Central memory CD8-positive, alpha-beta T cell (primary cell): ENCODE data around the gene CDH20.

Experiments
- ATAC-seq: fragments of 150-1000 bp; cut with Tn5 transposase; replicated peaks from 2 replicates; pipeline ENCODE4 v1.10.0; 2022; ENCODE audit warnings: mild to moderate bottlenecking, moderate FRiP score, moderate number of reproducible peaks; ENCODE audit not compliant: poor library complexity, severe bottlenecking; ENCODE audit errors: extremely low read depth
- DNase-seq, 2 donors: peaks; one replicate each; pipeline ENCODE4 v3.0.0; 2021; ENCODE audit warnings: low spot score in 2 of 2
- H3K27ac Mint-ChIP-seq: one replicate; pipeline ENCODE4 v1.8.0; 2022; ENCODE audit warnings: low read depth, mild to moderate bottlenecking, moderate library complexity, mixed read lengths
- H3K27me3 Mint-ChIP-seq: one replicate; pipeline ENCODE4 v1.8.0; 2022; ENCODE audit warnings: mixed read lengths
- H3K36me3 Mint-ChIP-seq: one replicate; pipeline ENCODE4 v1.8.0; 2022; ENCODE audit warnings: mild to moderate bottlenecking, moderate library complexity, mixed read lengths; ENCODE audit not compliant: insufficient read depth
- H3K4me1 Mint-ChIP-seq: one replicate; pipeline ENCODE4 v1.8.0; 2022; ENCODE audit warnings: mixed read lengths
- H3K4me3 Mint-ChIP-seq: one replicate; pipeline ENCODE4 v1.8.0; 2022; ENCODE audit warnings: mild to moderate bottlenecking, moderate library complexity, mixed read lengths
- H3K9me3 Mint-ChIP-seq: one replicate; pipeline ENCODE4 v1.8.0; 2022; ENCODE audit warnings: mixed read lengths

Gene CDH20

GRCh38 chr18:61459896-61460648, 126.8 kb downstream of the CDH20 start:
- no peak overlapping the region for H3K27ac Mint-ChIP-seq
- ATAC-seq (no peak), DNase-seq (no peak)
- no peak overlapping the region for H3K4me3 Mint-ChIP-seq
- H3K36me3 Mint-ChIP-seq = no peaks in the 10 kb centered on the region
- no peaks in the 10 kb centered on the region for H3K9me3 Mint-ChIP-seq
- no peaks in the 10 kb centered on the region for H3K27me3 Mint-ChIP-seq
- no peaks in the 10 kb centered on the region for H3K4me1 Mint-ChIP-seq

- DNase-seq (no peak), ATAC-seq (no peak)
- Mint-ChIP-seq H3K9me3 (no peaks in the 10 kb centered on the region), H3K4me3 (no peak overlapping the region), H3K27me3 (no peaks in the 10 kb centered on the region), H3K27ac (no peak overlapping the region), H3K36me3 (no peaks in the 10 kb centered on the region), H3K4me1 (no peaks in the 10 kb centered on the region)
Observed at GRCh38 chr18:61464551-61465142, 131.4 kb downstream of the CDH20 start.

GRCh38 chr18:61466736-61467135, 133.5 kb downstream of the CDH20 start:
- no peak overlapping the region for H3K4me3 Mint-ChIP-seq
- ATAC-seq = no peak
- no peaks in the 10 kb centered on the region for H3K4me1 Mint-ChIP-seq
- H3K27ac Mint-ChIP-seq = no peak overlapping the region
- H3K36me3 Mint-ChIP-seq = no peaks in the 10 kb centered on the region
- no peaks in the 10 kb centered on the region for H3K9me3 Mint-ChIP-seq
- H3K27me3 Mint-ChIP-seq = no peaks in the 10 kb centered on the region
- DNase-seq = no peak

- DNase-seq = no peak
- H3K27me3 Mint-ChIP-seq = no peaks in the 10 kb centered on the region
- no peak for ATAC-seq
- no peaks in the 10 kb centered on the region for H3K36me3 Mint-ChIP-seq
- no peaks in the 10 kb centered on the region for H3K9me3 Mint-ChIP-seq
- H3K4me1 Mint-ChIP-seq = no peaks in the 10 kb centered on the region
- no peak overlapping the region for H3K27ac Mint-ChIP-seq
- no peak overlapping the region for H3K4me3 Mint-ChIP-seq
Observed at GRCh38 chr18:61470031-61470674, 136.9 kb downstream of the CDH20 start.

- Mint-ChIP-seq H3K36me3 (no peaks in the 10 kb centered on the region), H3K9me3 (no peaks in the 10 kb centered on the region), H3K4me3 (no peak overlapping the region), H3K27me3 (no peaks in the 10 kb centered on the region), H3K27ac (no peak overlapping the region), H3K4me1 (no peaks in the 10 kb centered on the region)
- DNase-seq (no peak), ATAC-seq (no peak)
Observed at GRCh38 chr18:61471541-61471940, 138.3 kb downstream of the CDH20 start.

- H3K9me3 Mint-ChIP-seq = no peaks in the 10 kb centered on the region
- no peaks in the 10 kb centered on the region for H3K4me1 Mint-ChIP-seq
- H3K27ac Mint-ChIP-seq = no peak overlapping the region
- H3K27me3 Mint-ChIP-seq = no peaks in the 10 kb centered on the region
- no peak for ATAC-seq
- DNase-seq = no peak
- no peaks in the 10 kb centered on the region for H3K36me3 Mint-ChIP-seq
- H3K4me3 Mint-ChIP-seq = no peak overlapping the region
Observed at GRCh38 chr18:61471942-61472341, 138.7 kb downstream of the CDH20 start.

- no peaks in the 10 kb centered on the region for H3K9me3 Mint-ChIP-seq
- ATAC-seq (no peak), DNase-seq (no peak)
- H3K36me3 Mint-ChIP-seq = no peaks in the 10 kb centered on the region
- no peak overlapping the region for H3K27ac Mint-ChIP-seq
- H3K4me1 Mint-ChIP-seq = no peaks in the 10 kb centered on the region
- H3K4me3 Mint-ChIP-seq = no peak overlapping the region
- peaks cover 1% of the 10 kb centered on the region for H3K27me3 Mint-ChIP-seq
Observed at GRCh38 chr18:61474341-61474740, 141.1 kb downstream of the CDH20 start.

- Mint-ChIP-seq H3K36me3 (no peaks in the 10 kb centered on the region), H3K27me3 (peaks cover 7% of the 10 kb centered on the region), H3K27ac (no peak overlapping the region), H3K4me1 (no peaks in the 10 kb centered on the region), H3K9me3 (peaks cover 5% of the 10 kb centered on the region), H3K4me3 (no peak overlapping the region)
- DNase-seq = no peak
- ATAC-seq = no peak
Observed at GRCh38 chr18:61474918-61475317, 141.7 kb downstream of the CDH20 start.

- no peaks in the 10 kb centered on the region for H3K36me3 Mint-ChIP-seq
- DNase-seq = no peak
- no peak overlapping the region for H3K27ac Mint-ChIP-seq
- peaks cover 5% of the 10 kb centered on the region for H3K9me3 Mint-ChIP-seq
- no peaks in the 10 kb centered on the region for H3K4me1 Mint-ChIP-seq
- no peak for ATAC-seq
- peaks cover 8% of the 10 kb centered on the region for H3K27me3 Mint-ChIP-seq
- H3K4me3 Mint-ChIP-seq = no peak overlapping the region
Observed at GRCh38 chr18:61475931-61476330, 142.7 kb downstream of the CDH20 start.

- Mint-ChIP-seq H3K9me3 (no peaks in the 10 kb centered on the region), H3K4me1 (no peaks in the 10 kb centered on the region), H3K27me3 (no peaks in the 10 kb centered on the region), H3K4me3 (no peak overlapping the region), H3K36me3 (no peaks in the 10 kb centered on the region), H3K27ac (no peak overlapping the region)
- no peak for ATAC-seq
- DNase-seq = no peak
Observed at GRCh38 chr18:61489334-61489733, 156.1 kb downstream of the CDH20 start.

- Mint-ChIP-seq H3K4me3 (no peak overlapping the region), H3K36me3 (no peaks in the 10 kb centered on the region), H3K27ac (no peak overlapping the region), H3K27me3 (no peaks in the 10 kb centered on the region), H3K9me3 (no peaks in the 10 kb centered on the region), H3K4me1 (no peaks in the 10 kb centered on the region)
- ATAC-seq = no peak
- no peak for DNase-seq
Observed at GRCh38 chr18:61496374-61496773, 163.1 kb downstream of the CDH20 start.

- Mint-ChIP-seq H3K4me1 (no peaks in the 10 kb centered on the region), H3K36me3 (no peaks in the 10 kb centered on the region), H3K27ac (no peak overlapping the region), H3K4me3 (no peak overlapping the region), H3K9me3 (no peaks in the 10 kb centered on the region), H3K27me3 (no peaks in the 10 kb centered on the region)
- no peak for ATAC-seq
- DNase-seq = no peak
Observed at GRCh38 chr18:61497422-61497821, 164.2 kb downstream of the CDH20 start.

GRCh38 chr18:61502472-61502871, 169.2 kb downstream of the CDH20 start:
- H3K36me3 Mint-ChIP-seq = no peaks in the 10 kb centered on the region
- no peak for ATAC-seq
- DNase-seq = no peak
- no peak overlapping the region for H3K27ac Mint-ChIP-seq
- H3K27me3 Mint-ChIP-seq = peaks cover 16% of the 10 kb centered on the region
- no peak overlapping the region for H3K4me3 Mint-ChIP-seq
- H3K9me3 Mint-ChIP-seq = peaks cover 5% of the 10 kb centered on the region
- no peaks in the 10 kb centered on the region for H3K4me1 Mint-ChIP-seq
